GOT3 (cell line): ENCODE measurements around the gene PRIM1.
"Not testable (repeated sequence)": the region's sequence is repeated elsewhere in the genome, so short reads cannot be mapped to it uniquely, and the experiment has no call there.

Experiments used
- DNase-seq: peaks from one replicate; lab custom pipeline; 2025; ENCODE audit warnings: mixed read lengths; lab: John Stamatoyannopoulos, UW

PRIM1 gene

DNA sequence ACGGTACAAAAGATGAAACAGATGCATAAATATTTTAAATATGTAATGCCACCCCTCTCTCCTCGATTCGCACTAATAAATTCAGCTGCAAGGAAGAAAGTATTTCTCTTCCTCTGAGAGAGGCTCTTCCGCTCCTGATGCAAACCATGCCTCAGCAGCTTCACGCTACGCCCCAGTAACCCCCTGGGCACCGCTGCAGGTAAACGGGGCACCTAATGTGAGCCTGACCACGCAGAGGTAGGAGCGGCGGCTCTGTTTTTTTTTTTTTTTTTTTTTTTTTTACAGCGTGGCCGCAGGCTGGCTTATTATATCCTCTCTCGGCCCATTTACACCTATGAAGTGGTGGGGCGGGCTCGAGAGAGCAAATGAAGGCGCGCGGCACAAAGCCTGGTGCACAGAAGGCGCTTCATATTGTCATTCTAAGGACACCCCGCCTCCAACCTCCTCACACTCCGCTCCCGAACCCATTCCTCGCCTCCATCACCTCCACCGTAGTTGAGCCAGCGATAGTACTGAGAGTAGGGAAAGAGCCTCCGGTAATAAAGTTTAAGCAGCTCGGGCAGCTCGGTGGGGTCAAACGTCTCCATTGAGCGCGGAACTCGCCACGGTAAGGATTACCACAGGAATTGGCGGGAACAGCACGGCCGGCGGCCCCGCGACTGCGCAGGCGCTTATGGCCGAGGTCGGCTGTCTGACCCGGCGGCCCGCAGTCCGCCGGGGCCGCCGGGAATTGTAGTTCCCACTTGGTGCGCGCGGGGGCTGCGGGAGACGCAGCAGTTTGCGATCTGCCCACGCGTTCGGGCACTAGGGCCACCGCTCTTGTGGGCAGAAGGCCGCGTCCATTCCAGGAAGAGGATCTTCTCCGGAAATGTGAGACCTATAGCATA, at the start of gene PRIM1:
TSS of gene PRIM1 (minus strand) at position 612 of the 887 bp plus-strand sequence. CDS start at position 587, 25 bp downstream.
- peak; percentile 7 for DNase-seq

DNA sequence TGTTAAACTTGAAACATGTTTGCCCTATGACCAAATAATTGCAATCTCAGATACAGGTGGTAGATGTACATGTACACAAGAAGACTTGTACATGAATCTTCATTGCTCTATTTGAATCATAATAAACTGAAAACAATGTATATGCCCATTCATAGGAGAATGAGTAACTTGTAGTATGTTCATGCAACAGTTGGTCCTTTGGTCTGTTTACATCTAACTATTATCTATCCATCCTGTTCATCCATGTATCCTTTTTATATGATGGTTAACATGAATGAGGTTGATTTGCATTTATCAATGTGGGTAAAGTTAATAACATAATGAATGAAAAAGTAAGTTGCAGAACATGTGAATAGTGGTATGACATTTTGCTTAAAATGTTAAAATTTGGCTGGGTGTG, 48.1 kb upstream of the PRIM1 start:
- DNase-seq: no peak

DNA sequence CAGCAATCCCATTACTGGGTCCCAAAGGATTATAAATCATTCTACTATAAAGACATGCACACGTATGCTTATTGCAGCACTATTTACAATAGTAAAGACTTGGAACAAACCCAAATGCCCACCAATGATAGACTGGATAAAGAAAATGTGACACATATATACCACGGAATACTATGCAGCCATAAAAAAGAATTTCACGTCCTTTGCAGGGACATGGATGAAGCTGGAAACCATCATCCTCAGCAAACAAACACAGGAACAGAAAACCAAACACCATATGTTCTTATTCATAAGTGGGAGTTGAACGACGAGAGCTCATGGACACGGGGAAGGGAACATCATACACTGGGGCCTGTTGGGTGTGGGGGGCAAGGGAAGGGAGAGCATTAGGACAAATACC, 47.2 kb upstream of the PRIM1 start:
- DNase-seq: not testable (repeated sequence)

DNA sequence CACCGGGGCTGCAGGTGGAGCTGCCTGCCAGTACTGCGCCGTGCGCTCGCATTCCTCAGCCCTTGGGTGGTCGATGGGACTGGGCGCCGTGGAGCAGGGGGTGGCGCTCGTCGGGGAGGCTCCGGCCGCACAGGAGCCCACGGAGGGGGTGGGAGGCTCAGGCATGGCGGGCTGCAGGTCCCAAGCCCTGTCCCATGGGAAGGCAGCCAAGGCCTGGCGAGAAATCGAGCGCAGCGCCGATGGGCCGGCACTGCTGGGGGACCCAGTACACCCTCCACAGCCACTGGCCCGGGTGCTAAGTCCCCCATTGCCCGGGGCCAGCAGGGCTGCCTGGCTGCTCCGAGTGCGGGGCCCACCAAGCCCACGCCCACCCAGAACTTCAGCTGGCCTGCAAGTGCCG, 43.7 kb upstream of the PRIM1 start:
- DNase-seq: not testable (repeated sequence)

DNA sequence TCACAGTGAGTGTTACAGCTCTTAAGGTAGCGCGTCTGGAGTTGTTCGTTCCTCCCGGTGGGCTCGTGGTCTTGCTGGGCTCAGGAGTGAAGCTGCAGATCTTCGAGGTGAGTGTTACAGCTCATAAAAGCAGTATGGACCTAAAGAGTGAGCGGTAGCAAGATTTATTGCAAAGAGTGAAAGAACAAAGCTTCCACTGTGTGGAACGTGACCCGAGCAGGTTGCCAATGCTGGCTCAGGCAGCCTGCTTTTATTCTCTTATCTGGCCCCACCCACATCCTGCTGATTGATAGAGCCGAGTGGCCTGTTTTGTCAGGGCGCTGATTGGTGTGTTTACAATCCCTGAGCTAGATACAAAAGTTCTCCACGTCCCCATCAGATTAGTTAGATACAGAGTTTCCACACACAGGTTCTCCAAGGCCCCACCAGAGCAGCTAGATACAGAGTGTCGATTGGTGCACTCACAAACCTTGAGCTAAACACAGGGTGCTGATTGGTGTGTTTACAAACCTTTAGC, 43.0 kb upstream of the PRIM1 start:
- not testable (repeated sequence) for DNase-seq

DNA sequence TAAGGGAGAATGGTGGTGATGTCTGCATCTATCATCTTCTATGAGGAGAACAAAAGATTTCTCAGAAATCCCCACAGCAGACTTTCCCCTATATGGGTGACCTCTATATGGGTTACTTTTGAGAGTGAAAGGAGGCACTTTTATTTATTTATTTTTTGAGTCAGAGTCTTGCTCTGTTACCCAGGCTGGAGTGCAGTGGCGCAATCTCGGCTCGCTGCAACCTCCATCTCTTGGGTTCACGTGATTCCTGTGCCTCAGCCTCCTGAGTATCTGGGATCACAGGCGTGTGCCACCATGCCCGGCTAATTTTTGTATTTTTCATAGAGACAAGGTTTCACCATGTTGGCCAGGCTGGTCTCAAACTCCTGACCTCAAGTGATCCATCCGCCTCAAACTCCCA, 41.0 kb upstream of the PRIM1 start:
- DNase-seq: not testable (repeated sequence)

DNA sequence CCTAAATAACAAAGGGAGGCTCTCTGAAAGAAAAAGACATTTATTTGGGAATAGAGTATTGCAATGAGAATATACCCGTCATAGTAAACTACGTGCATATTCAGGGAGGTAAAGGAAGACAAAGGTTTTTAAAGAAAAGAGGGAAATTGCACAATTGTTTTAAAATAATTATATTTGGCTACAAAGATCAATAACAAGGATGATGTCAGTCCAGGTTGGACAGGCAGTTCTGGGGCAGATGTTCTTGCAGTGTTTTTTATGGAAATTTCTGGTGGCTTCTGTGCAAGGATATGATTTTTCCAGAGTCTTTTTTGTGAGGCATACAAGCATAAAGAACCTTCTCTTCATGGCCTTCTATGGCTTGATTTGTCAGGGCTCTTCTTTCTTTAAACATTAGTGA, 40.6 kb upstream of the PRIM1 start:
- no peak for DNase-seq

DNA sequence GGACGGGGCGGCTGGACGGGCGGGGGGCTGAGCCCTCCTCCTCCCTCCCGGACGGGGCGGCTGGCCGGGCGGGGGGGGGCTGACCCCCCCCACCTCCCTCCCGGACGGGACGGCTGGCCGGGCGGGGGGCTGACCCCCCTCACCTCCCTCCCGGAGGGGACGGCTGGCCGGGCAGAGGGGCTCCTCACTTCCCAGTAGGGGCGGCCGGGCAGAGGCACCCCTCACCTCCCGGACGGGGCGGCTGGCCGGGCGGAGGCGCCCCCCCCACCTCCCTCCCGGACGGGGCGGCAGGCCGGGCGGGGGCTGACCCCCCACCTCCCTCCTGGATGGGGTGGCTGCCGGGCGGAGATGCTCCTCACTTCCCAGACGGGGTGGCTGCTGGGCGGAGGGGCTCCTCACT, 37.3 kb upstream of the PRIM1 start:
- not testable (repeated sequence) for DNase-seq

DNA sequence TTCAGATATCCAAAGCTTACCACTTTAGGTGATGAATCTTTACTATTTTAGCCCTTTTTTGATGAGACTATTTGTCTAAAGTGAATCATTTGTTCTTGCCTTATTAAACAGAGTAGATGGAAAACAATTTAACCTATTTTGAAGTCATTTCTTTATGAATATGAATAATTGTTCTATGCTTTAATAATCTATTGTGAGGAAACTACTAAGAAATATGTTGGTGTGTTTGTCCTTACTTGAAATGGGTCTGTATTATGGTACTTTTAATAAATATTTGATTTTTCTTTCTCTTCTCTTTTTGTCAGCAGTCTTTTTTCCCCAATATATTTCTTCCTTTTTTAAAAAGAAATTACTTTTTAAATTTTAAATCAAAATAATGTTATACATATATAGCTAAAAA, 35.4 kb upstream of the PRIM1 start:
- no peak for DNase-seq

DNA sequence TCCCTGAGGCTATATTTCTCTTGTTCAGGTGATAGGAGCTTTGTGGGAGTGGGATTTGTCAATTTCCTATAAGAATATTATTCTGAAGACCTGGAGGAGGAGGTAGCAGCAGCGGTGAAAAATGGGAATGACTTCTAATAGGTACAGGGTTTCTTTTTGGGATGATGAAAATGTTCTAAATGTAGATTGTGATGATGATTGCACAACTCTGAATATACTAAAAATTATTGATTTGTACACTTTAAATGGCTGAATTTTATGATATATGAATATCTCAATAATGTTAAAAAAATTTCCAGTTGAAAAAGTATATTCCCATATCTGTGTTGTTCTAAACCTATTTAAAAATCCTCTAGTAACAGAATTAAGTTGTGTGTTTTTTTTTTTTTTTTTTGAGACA, 33.8 kb upstream of the PRIM1 start:
- DNase-seq: no peak

DNA sequence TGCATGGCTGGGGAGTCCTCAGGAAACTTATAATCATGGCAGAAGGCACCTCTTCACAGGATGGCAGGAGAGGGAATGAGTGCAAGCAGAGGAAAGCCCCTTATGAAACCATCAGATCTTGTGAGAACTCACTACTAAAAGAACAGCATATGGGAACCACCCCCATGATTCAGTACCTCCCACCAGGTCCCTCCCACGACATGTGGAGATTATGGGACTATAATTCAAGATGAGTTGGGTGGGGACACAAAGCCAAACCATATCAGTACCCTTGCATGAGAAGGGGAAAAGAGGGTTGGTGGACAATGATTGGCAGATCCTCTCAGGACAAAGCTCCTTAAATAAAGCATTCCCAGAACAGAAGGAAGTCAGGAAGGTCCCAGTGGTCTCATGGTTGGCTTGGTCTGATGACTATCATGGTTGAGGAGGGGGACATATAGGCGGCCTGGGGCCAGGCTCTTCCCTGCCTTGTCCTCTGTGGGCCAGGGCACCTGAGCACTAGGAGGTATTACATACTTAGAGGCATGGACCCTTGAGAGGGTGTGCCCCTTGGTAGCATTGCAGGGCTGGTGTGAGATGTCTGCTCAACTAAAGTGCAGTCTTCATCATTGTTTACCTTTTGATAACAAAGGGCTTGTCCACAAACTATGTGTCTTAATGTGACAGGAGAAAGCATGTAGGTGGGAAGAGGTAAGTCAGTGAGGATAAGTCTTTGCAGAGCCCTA, 33.2 kb upstream of the PRIM1 start:
- DNase-seq: no peak

DNA sequence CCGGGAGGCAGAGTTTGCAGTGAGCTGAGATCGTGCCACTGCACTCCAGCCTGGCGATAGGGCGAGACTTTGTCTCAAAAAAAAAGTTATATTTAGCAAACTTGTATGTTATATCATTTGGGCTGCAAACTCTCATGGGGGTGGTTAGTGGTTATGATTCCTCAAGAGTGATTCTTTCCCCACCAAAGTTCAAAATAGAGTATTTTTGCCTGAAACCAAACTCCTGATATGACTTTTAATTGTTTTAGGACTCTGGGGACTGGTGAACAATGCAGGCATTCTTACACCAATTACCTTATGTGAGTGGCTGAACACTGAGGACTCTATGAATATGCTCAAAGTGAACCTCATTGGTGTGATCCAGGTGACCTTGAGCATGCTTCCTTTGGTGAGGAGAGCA, 29.6 kb upstream of the PRIM1 start:
- no peak for DNase-seq

DNA sequence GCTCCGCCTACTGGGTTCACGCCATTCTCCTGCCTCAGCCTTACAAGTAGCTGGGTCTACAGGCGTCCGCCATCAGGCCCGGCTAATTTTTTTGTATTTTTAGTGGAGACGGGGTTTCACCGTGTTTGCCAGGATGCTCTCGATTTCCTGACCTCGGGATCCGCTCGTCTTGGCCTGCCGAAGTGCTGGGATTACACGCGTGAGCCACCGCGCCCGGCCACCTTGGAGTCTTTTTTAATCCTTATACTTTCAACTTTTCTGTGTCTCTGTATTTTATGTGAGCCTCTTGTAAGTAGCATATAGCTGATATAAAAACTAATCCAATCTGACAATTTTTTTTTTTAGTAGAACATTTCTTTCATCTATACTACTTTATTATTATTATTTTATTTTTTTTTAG, 26.6 kb upstream of the PRIM1 start:
- no peak for DNase-seq

DNA sequence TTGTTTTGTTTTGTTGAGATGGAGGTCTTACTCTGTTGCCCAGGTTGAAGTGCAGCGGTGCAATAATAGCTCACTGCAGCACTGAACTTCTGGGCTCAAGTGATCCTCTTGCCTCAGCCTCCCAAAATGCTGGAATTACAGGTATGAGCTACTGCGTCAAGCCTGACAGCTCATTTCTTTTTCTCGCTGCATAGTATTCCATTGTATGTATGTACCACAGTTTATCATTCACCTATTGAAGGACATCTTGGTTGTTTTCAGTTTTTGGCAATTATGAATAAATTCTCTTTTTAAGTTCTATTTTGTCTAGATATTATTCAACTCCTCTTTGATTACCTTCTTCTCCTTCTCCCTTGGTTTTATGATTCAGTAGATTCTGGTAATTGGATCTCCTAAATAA, 24.5 kb upstream of the PRIM1 start:
- no peak for DNase-seq

DNA sequence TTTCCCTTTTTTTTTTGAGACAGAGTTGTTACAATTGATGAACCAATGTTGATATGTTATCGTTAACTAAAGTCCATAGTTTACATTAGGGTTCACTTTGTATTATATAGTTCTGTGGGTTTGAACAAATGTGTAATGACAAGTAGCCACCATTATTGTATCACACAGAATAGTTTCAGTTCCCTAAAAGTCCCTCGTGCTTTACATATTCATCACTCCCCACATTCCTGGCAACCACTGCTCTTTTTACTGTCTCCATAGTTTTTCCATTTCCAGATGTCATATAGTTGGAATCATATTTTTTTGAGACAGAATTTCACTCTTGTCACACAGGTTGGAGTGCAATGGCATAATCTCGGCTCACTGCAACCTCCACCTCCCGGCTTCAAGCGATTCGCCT, 23.5 kb upstream of the PRIM1 start:
- DNase-seq: no peak

DNA sequence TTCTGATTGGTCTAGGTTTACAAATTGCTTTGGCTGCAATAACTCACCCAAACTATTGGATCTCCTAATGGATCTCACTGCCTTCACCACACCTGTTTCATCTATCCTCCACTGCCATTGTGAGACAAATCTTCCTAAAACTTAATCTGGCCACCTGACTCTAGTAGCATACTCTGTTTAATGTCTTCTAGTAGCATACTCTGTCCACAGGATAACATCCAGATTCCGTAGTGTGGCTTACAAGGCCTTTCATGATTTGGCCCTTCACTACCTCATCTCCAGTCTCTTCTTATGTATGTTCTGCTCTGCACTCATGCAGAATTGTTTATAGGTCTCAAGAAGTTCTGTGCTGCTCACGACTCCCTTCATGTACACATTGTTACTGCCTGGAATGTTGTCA, 21.0 kb upstream of the PRIM1 start:
- DNase-seq: no peak

DNA sequence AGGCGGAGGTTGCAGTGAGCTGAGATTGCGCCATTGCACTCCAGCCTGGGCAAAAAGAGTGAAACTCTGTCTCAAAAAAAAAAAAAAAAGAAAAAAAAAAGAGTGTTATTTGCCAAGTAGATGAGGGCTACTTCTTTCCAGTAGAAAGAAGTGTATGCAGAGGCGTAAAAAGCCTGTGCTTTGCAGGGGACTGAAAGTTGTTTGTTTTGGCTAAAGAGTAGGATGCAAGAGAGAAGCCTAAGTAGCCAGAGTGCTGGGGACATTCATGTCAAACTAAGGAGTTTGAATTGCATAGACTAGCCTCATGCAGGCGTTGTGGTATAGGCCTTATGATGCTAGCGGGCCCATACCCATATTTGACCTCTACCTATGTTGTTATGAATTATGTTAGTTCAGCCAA, 20.5 kb upstream of the PRIM1 start:
- DNase-seq: no peak

DNA sequence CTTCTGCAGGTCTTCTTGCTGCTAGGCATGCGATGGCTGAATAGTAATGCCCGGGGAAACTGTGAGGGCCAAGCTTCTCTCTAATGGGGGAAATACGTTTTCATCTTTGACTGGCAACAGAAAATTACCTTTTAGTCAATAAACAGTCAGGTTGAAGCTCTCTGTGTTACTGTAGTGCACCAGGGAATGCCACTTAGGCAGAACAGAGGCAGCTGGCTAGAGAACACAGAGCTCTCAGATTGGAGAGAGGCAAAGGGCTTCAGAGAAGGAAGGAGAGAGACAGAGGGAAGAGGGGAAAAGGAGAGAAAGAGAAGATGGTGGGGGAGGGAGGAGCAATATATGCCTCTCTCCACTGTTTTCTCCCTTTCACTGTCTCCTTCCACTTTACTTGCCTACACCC, 17.7 kb upstream of the PRIM1 start:
- no peak for DNase-seq

DNA sequence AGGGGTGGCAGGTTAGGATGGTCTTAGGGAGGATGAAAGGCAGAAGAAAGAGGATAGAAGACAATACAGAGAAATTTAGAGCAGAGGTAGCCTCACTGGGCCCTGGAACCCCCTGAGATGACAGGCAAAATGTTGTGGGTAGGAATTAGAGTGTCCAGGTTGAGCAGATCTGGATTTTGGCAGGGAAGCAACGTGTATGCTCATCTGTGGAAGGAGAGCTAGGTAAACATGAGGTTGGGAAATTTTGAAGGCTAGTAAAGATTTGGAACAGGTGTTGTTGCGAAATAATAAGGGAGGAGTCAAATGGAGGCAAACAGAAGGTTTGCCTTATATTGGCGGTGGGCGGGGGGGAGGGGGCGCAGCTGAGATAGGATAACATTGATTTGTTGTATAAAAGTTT, 16.3 kb upstream of the PRIM1 start:
- DNase-seq: no peak

DNA sequence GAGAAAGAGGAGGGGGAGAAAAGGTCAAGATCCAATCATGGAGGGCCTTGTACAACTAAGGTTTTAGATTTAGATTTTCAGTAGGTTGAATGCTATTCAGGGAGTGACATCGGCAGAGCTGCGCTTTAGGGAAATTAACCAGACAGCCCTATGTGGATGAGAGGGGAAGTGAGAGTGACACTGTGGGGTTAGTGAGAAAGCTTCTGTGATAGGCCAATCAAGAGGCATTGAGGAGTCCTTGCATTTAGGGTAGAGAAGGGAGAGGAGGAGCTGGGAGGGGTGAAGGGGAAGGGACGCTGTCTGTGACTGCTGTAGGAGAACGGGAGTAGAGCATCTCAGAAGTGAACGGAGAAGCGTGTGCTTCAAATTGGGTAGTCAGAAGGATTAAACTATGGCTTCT, 14.4 kb upstream of the PRIM1 start:
- no peak for DNase-seq

DNA sequence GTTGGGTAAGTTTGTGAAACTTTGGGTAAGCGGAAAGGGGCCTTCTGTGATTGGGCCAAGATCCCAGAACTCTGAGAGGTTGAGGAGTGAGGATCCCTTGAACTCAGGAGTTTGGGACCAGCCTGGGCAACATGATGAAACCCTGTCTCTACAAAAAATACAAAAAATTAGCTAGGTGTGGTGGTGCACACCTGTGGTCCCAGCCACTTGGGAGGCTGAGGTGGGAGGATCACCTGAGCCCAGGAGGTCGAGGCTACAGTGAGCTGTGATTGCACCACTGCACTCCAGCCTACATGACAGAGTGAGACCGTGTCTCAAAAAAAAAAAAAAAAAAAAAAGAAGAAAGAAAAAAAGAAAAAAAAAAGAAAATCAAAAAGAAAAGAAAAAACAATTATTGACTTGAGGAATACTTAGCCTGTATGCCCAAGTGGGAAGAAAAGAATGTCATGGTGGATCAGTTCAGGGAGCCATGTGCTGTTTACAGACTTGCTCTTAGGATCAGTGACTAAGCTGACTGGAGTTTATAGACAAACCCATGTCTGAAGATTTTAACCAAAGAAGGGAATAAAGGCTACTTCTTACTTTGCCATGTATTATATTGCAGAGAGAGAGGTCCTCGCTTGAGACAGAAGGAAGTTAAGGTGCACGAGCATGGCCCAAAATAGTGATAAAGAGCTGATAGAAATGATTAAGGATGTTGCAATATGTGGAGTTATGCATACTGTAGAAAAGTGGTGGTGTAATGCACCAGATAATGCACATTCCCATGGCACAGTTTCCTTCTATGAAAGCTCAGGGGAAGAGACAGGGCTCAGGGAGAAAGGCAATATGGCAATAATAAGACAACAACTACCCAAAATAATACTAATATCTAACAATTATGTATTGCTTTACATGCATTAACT, 11.9 kb upstream of the PRIM1 start:
- DNase-seq: no peak

DNA sequence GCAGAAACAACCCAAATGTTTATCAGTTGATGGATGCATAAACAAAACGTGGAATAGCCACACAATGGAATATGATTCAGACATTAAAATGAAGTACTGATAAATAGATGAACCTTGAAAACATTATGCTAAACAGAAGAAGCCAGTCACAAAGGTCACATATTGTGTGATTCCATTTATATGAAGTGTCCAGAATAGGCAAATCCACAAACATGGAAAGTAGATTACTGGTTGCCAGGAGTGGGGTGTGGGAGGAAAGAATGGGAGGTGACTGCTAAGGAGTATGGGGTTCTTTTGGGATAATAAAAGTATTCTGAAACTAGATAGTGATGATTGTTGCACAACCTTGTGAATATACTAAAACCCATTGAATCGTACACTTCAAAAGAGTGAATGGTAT, 9.7 kb upstream of the PRIM1 start:
- no peak for DNase-seq
